T-helper 17 cell (primary cell): ENCODE measurements around the gene NHS. TPM values are rescaled to one million over a fixed set of nuclear protein-coding genes. Genes with fewer than 3 reads are reported as not detected.
A peak's percentile ranks its signal among the peaks of the same experiment; 100 is the strongest.

Experiments used
- ATAC-seq: fragments of 150-1000 bp; cut with Tn5 transposase; 2 replicates; pipeline ENCODE4 v1.10.0; 2021; ENCODE audit warnings: mild to moderate bottlenecking, moderate library complexity
- DNase-seq, 3 donors: peaks; one replicate each; pipeline versions ENCODE4 v3.0.0 to v3.0.0-alpha.2; 2020 to 2021
- H3K9me3 ChIP-seq: one replicate; pipeline ENCODE4 v1.7.0; 2013; ENCODE audit warnings: low read length, mild to moderate bottlenecking; ENCODE audit not compliant: control insufficient read depth, poor library complexity, severe bottlenecking
- H3K27ac Mint-ChIP-seq: one replicate; pipeline ENCODE4 v1.8.0; 2022; ENCODE audit warnings: mild to moderate bottlenecking, moderate library complexity, mixed read lengths
- H3K27me3 Mint-ChIP-seq: one replicate; pipeline ENCODE4 v1.8.0; 2022; ENCODE audit warnings: mixed read lengths
- H3K36me3 Mint-ChIP-seq: one replicate; pipeline ENCODE4 v1.8.0; 2022; ENCODE audit warnings: low read depth, mixed read lengths
- H3K4me1 Mint-ChIP-seq: one replicate; pipeline ENCODE4 v1.8.0; 2022; ENCODE audit warnings: mild to moderate bottlenecking, mixed read lengths
- H3K4me3 Mint-ChIP-seq: one replicate; pipeline ENCODE4 v1.8.0; 2022; ENCODE audit warnings: mild to moderate bottlenecking, moderate library complexity, mixed read lengths
- total RNA-seq, 4 donors: library from RNA in 2 of 4; stranded (reverse) in 2 of 4; gene quantifications; one replicate each; pipeline ENCODE4 v1.2.3 and lab custom pipeline; 2022 to 2026

Gene NHS
- total RNA-seq, 2 donors from 2014 or later, result 0.07 TPM; not detected in 1

DNA sequence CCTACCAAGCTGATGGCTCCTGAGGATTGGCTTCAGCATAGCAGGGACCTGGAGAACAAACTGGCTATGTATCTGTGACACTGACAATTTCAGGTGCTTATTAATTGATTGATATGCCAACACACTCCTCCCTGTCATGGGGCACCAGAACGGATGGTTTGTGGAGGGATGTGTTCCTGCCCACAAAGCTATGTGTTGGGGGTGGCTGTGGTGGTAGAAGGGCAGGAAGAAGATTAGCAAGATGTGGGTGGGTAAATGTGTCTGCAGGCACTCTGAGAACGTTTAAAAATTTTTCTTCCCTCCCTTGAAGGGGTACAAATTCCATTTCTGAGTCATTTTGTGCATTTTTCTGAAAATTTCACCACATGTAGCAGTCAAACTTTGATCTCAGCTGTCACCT, 307.3 kb downstream of the NHS start:
- Mint-ChIP-seq H3K4me3 (no peak overlapping the region), H3K4me1 (peaks cover 2% of the 10 kb centered on the region), H3K36me3 (peaks cover 2% of the 10 kb centered on the region), H3K27ac (no peak overlapping the region), H3K27me3 (no peaks in the 10 kb centered on the region)
- H3K9me3 ChIP-seq, result no peaks in the 10 kb centered on the region
- no peak for ATAC-seq
- no peak for DNase-seq

DNA sequence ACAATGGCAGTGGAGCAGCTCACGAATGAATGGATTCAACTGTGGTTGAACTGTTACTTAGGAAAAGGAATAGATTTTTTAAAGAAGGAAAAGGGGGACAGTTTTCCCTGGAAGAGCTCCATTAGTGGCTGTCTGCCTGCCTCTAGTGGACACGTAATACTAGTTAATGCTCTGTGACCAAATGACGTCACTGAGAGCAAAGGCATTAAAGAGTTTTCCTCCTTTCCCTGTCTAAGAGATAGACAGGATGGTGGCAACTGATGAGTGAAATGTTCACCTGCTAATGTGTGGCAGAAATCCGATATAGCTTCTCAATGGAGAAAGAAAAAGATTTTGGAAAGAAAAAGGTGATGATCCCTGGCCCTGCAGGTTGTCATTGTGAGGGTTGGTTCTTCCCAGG, 310.0 kb downstream of the NHS start:
- no peaks in the 10 kb centered on the region for H3K36me3 Mint-ChIP-seq
- H3K4me1 Mint-ChIP-seq, result peaks cover 2% of the 10 kb centered on the region
- ATAC-seq (no peak), DNase-seq (no peak)
- H3K27me3 Mint-ChIP-seq, result no peaks in the 10 kb centered on the region
- H3K4me3 Mint-ChIP-seq, result no peak overlapping the region
- no peak overlapping the region for H3K27ac Mint-ChIP-seq
- H3K9me3 ChIP-seq, result no peaks in the 10 kb centered on the region

DNA sequence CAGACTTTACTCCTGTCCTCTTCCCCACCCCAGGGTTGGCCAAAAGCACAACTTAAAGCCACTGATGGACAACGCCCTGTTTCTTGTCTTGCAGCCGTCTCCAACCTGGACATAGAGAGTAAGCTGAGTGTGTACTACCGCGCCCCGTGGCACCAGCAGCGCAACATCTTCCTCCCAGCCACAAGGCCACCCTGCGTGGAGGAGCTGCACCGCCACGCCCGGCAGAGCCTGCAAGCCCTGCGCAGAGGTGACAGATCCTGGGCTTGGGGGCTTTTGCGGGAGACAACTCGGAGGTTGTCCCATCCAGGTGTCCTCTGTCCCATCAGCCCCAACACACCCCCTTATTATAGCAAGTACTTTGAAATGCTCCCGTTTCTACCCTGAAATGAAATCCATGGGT, 312.6 kb downstream of the NHS start:
- Mint-ChIP-seq H3K36me3 (no peaks in the 10 kb centered on the region), H3K4me1 (no peaks in the 10 kb centered on the region), H3K27me3 (no peaks in the 10 kb centered on the region), H3K4me3 (no peak overlapping the region), H3K27ac (no peak overlapping the region)
- DNase-seq (no peak), ATAC-seq (no peak)
- no peaks in the 10 kb centered on the region for H3K9me3 ChIP-seq

DNA sequence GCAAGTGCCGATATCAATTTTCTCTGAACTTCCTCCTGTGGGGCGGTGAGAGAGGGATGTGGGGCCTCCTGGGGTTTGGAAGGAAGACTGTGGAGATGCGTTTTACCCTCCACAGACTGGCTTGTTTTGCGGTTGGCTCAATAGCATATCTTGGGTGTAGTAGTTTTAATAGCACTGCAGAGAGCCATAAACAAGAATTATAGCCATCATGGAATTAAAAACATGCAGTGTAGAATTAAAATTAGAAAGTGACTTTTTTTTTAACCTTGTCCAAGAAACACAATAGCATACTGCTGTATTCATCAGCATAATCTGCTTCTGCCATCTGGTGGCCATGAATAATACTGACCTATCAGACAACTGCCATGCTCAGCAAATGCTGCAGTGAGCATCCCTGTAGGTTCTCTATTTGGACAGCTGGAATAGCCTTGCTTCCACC, 315.0 kb downstream of the NHS start:
- Mint-ChIP-seq H3K27ac (no peak overlapping the region), H3K36me3 (no peaks in the 10 kb centered on the region), H3K27me3 (no peaks in the 10 kb centered on the region), H3K4me1 (no peaks in the 10 kb centered on the region), H3K4me3 (no peak overlapping the region)
- H3K9me3 ChIP-seq, result no peaks in the 10 kb centered on the region
- DNase-seq (peak in 1 of 3 donors; percentile 12), ATAC-seq (no peak)

DNA sequence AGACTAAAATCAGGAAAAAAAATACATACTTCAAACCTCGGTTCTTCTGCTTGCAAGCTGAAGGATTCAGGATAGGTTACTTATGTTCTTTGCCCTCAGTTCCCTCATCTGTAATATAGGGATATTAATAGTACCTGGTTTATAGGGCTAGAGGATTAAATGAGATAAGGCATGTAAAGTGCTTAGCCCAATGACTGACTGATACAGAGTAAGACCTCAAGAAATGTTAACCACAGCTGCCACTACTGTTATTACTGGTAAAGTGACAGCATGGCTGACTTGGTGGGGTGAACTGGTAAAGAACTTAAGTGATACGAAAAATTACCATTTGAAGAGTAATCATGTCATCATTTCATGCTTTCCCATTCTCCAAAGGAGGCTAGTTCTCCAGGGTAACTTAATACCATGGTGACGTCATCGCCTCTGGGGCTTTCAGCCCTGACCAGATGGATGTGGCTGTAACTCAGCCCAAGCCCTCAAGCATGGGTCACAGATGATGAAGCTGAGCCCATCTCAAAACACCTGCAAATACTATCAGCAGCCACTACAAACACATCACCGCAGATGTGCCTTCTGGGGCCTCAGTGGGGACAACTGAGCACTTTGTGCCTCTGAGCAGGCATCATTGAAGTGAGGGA, 317.8 kb downstream of the NHS start:
- Mint-ChIP-seq H3K4me1 (no peaks in the 10 kb centered on the region), H3K27ac (no peak overlapping the region), H3K4me3 (no peak overlapping the region), H3K27me3 (no peaks in the 10 kb centered on the region), H3K36me3 (no peaks in the 10 kb centered on the region)
- DNase-seq (no peak), ATAC-seq (no peak)
- H3K9me3 ChIP-seq, result no peaks in the 10 kb centered on the region

DNA sequence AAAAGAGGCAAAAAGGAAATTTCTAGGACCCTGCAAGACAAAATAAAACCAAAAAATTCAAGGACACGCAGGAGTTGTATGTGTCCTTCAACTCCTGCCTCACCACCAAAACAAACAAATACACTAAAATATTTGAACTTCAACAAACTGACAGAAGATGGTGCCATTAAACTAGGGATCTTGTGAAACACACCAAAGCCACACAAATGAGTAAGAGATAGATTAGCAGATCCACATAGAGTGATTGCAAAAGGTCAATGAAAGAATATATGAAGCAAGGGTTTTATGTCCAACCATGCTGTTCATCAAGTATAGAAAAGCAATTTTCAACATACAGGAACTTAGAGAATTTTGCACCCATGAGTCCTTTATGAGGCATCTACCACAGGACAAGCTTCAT, 322.2 kb downstream of the NHS start:
- Mint-ChIP-seq H3K27me3 (no peaks in the 10 kb centered on the region), H3K27ac (no peak overlapping the region), H3K4me1 (no peaks in the 10 kb centered on the region), H3K4me3 (no peak overlapping the region), H3K36me3 (no peaks in the 10 kb centered on the region)
- ATAC-seq, result no peak
- no peaks in the 10 kb centered on the region for H3K9me3 ChIP-seq
- DNase-seq, result no peak

DNA sequence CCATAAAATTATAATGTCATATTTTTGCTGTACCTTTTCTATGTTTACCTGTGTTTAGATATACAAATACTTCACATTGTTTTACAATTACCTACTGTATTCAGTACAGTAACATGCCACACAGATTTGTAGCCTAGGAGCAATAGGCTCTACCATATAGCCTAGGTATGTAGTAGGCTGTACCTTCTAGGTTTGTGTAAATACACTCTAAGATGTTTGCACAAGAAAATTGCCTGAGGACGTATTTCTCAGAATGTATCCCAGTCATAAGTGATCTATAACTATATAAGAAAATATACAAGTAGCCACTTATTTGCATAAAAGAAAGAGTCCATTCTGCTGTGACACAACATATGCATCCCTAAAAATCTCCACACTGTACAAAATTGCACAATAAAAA, 326.0 kb downstream of the NHS start:
- no peak overlapping the region for H3K27ac Mint-ChIP-seq
- no peaks in the 10 kb centered on the region for H3K4me1 Mint-ChIP-seq
- DNase-seq (no peak), ATAC-seq (no peak)
- H3K9me3 ChIP-seq, result no peaks in the 10 kb centered on the region
- H3K4me3 Mint-ChIP-seq, result no peak overlapping the region
- H3K36me3 Mint-ChIP-seq, result no peaks in the 10 kb centered on the region
- no peaks in the 10 kb centered on the region for H3K27me3 Mint-ChIP-seq

DNA sequence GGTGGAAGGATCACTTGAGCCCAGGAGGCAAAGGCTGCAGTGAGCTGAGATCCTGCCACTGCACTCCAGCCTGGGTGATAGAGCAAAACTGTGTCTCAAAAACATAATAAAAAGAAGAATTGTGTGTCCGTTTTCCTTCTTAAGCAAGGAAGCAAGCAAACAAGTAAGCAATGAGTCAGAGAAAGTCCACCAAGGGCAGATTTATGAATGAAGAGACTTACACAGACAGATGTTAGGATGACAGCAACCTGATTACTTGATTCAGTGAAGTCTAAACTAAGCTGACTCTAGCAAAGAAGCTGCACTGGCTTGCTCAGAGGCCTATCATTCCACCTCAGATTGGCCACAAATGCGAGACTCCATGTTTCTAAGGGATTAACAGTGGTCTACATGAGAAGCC, 328.2 kb downstream of the NHS start:
- no peaks in the 10 kb centered on the region for H3K9me3 ChIP-seq
- Mint-ChIP-seq H3K27me3 (no peaks in the 10 kb centered on the region), H3K4me3 (no peak overlapping the region), H3K4me1 (no peaks in the 10 kb centered on the region), H3K27ac (no peak overlapping the region), H3K36me3 (no peaks in the 10 kb centered on the region)
- DNase-seq (no peak), ATAC-seq (no peak)

DNA sequence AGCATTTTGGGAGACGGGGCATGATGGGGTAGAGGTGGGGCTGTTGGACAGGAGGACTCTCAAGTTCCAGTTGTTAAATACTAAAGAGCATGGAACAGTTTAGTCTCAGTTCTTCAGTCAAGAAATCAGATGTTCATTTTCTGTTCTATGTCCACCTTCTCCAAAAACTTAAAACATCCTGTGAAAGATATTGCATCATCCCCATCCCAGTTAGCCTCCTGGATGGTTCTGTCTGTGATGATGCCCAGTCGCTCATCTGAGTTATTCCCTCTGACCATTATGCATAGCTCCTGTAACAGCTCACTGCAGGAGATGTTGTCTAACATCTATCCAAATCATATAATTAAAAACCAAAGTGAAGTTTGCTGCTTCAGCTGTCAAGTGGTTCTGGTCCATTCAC, 330.2 kb downstream of the NHS start:
- no peaks in the 10 kb centered on the region for H3K36me3 Mint-ChIP-seq
- H3K27ac Mint-ChIP-seq, result no peak overlapping the region
- no peaks in the 10 kb centered on the region for H3K9me3 ChIP-seq
- H3K4me1 Mint-ChIP-seq, result no peaks in the 10 kb centered on the region
- no peaks in the 10 kb centered on the region for H3K27me3 Mint-ChIP-seq
- no peak overlapping the region for H3K4me3 Mint-ChIP-seq
- ATAC-seq (no peak), DNase-seq (no peak)

DNA sequence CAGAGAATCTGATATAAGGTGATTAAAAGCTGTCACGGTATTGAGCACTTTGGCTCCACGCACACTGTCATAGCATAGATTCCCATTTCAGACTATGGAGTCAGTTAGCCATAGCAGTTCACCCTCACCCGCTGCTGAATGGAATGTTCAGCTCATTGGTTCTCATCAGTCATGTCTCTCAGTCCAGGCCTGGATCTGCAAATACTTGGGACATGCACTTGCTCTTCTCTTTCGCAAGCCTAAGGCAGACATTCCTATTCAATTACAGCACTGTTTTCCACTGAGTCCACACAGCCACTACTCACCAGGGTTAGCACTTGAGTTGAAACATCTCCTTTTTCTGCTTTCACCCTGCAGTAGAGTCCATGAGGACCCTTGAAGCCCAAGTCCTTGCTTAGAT, 331.7 kb downstream of the NHS start:
- no peaks in the 10 kb centered on the region for H3K9me3 ChIP-seq
- no peak for DNase-seq
- no peak overlapping the region for H3K27ac Mint-ChIP-seq
- H3K4me3 Mint-ChIP-seq, result no peak overlapping the region
- no peaks in the 10 kb centered on the region for H3K4me1 Mint-ChIP-seq
- no peaks in the 10 kb centered on the region for H3K36me3 Mint-ChIP-seq
- no peaks in the 10 kb centered on the region for H3K27me3 Mint-ChIP-seq
- no peak for ATAC-seq

DNA sequence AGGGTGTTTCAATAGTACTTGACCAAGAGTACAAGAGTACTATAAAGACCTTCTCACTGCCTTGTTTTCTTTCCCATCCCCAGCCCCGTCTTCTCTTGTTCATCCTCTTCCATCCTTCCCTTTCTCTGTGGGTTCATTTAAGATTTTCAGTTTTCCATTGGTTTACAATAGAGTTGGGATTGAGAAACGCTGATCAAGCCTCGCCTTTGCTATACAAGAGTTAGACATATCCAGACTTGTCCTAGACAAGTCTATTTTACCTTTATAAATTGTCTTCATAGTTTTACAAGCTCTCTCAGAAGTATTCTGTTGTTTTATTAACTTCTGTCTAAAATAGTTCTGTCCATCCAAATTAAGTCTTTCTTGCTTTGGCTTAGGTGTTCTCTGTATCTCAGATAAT, 332.7 kb downstream of the NHS start:
- Mint-ChIP-seq H3K27ac (no peak overlapping the region), H3K4me1 (no peaks in the 10 kb centered on the region), H3K36me3 (no peaks in the 10 kb centered on the region), H3K4me3 (no peak overlapping the region), H3K27me3 (no peaks in the 10 kb centered on the region)
- H3K9me3 ChIP-seq, result no peaks in the 10 kb centered on the region
- DNase-seq (no peak), ATAC-seq (no peak)

DNA sequence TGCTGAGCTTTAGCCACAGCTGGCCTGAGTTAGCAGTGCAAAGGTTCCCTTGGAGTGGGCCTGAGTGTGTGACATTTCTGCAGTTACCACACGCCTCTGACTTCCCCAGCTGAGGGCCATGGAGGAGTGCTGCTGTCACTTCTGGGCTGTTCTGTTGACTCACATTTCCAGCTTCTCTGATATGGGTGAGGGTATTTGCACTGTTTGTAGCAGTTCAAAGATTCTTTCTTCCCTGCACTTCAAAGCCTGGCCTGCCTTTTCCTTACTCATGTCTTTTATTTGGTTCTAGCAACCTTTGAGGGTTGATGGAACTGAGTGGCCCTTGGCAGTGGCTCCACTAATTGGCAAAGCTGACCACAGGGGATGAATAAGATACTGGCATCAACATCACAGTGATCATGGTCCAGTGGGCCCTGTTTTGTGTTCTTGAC, 335.9 kb downstream of the NHS start:
- H3K27me3 Mint-ChIP-seq, result no peaks in the 10 kb centered on the region
- no peaks in the 10 kb centered on the region for H3K36me3 Mint-ChIP-seq
- H3K4me1 Mint-ChIP-seq, result no peaks in the 10 kb centered on the region
- no peak for ATAC-seq
- H3K4me3 Mint-ChIP-seq, result no peak overlapping the region
- no peaks in the 10 kb centered on the region for H3K9me3 ChIP-seq
- no peak overlapping the region for H3K27ac Mint-ChIP-seq
- no peak for DNase-seq

DNA sequence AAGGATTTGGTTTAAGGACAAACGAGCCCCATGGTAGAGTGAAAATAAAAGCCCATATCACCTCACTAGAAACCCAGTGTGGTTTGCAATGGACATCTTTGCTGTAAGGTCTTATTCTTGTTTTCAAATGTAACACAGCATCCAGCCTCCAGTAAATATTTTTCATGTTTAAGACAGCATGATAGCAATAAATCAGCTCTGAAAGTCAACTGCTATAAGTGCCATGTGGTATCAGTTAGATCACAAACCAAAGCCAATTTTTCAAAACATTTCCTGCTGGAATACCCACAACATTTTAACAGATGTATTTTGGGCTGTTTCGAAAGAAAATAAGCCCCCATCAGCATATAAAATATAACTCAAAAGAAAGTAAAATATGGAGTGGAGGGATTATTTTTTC, 338.3 kb downstream of the NHS start:
- Mint-ChIP-seq H3K4me1 (no peaks in the 10 kb centered on the region), H3K27ac (no peak overlapping the region), H3K27me3 (no peaks in the 10 kb centered on the region), H3K36me3 (no peaks in the 10 kb centered on the region), H3K4me3 (no peak overlapping the region)
- no peak for DNase-seq
- ATAC-seq, result no peak
- H3K9me3 ChIP-seq, result no peaks in the 10 kb centered on the region

DNA sequence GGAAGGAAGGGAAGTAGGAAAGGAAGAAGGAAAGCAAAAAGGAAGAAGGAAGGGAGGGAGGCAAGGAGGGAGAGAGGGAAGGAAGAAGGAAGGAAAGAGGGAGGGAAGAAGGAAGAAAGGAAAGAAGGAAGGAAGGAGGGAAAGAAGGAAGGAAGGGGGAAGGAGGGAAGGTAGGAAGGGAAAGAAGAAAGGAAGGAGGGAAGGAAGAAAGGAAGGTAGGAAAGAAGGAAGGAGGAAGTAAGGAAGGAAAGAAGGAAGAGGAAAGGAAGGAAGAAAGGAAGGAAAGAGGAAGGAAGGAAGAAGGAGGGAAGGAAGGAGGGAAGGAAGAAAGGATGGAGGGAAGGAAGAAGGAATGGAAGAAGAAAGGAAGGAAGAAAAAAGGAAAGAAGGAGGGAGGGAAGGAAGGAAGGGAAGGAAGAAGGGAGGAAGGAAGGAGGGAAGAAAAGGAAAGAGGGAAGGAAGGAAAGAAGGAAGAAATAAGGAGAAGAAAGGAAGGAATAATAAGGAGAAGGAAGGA, 343.7 kb downstream of the NHS start:
- no peaks in the 10 kb centered on the region for H3K4me1 Mint-ChIP-seq
- no peak overlapping the region for H3K27ac Mint-ChIP-seq
- H3K27me3 Mint-ChIP-seq, result no peaks in the 10 kb centered on the region
- no peak for DNase-seq
- ATAC-seq, result no peak
- no peak overlapping the region for H3K4me3 Mint-ChIP-seq
- H3K9me3 ChIP-seq, result no peaks in the 10 kb centered on the region
- no peaks in the 10 kb centered on the region for H3K36me3 Mint-ChIP-seq
